ENCODE measurements around the gene CLDN15. TPM values are rescaled to one million over a fixed set of nuclear protein-coding genes. Genes with fewer than 3 reads are reported as not detected.
"Not testable (repeated sequence)": the region's sequence is repeated elsewhere in the genome, so short reads cannot be mapped to it uniquely, and the experiment has no call there.

The CLDN15 gene
- total RNA-seq, 2 donors from 2014 or later, result 7.4 to 15.4 TPM

- H3K36me3 ChIP-seq, result peaks cover 16% of the 10 kb centered on the region
- DNase-seq (ENCODE audit: low spot score) (no peak), ATAC-seq (ENCODE audit: insufficient number of reproducible peaks, low FRiP score, low read depth) (no peak)
- peaks cover 9% of the 10 kb centered on the region for H3K27me3 ChIP-seq (replicated peaks; ENCODE audit: insufficient read depth)
- no peak overlapping the region for H3K4me3 ChIP-seq
- no peak for TF ChIP-seq CTCF (IDR thresholded peaks at IDR 0.05)
- no peaks in the 10 kb centered on the region for H3K9me3 ChIP-seq
- H3K27ac ChIP-seq, result no peak overlapping the region
- H3K4me1 ChIP-seq (ENCODE audit: control insufficient read depth in 1 of 2, low read depth in 2 of 2), result peaks cover 5 to 9% of the 10 kb centered on the region in 2 donors
Observed at GRCh38 chr7:101205901-101206664, 31.5 kb downstream of the CLDN15 start.

- ATAC-seq (ENCODE audit: insufficient number of reproducible peaks, low FRiP score, low read depth); H3K27me3 ChIP-seq (replicated peaks; ENCODE audit: insufficient read depth): not testable (repeated sequence)
Observed at GRCh38 chr7:101203740-101204738, 33.6 kb downstream of the CLDN15 start.

GRCh38 chr7:101202603-101202918 is 35.0 kb downstream of the CLDN15 start:
- DNase-seq (ENCODE audit: low spot score) (no peak), ATAC-seq (ENCODE audit: insufficient number of reproducible peaks, low FRiP score, low read depth) (no peak)
- Histone ChIP-seq H3K27ac (no peak overlapping the region), H3K27me3 (replicated peaks; ENCODE audit: insufficient read depth) (peaks cover 9% of the 10 kb centered on the region), H3K36me3 (no peaks in the 10 kb centered on the region), H3K9me3 (no peaks in the 10 kb centered on the region), H3K4me1 (ENCODE audit: control insufficient read depth in 1 of 2, low read depth in 2 of 2) (peaks cover 5 to 9% of the 10 kb centered on the region in 2 donors), H3K4me3 (no peak overlapping the region)
- no peak for TF ChIP-seq CTCF (IDR thresholded peaks at IDR 0.05)

More at GRCh38 chr7:101203740-101204738, 33.6 kb downstream of the CLDN15 start:
- not testable (repeated sequence) for H3K4me3 ChIP-seq; H3K9me3 ChIP-seq; DNase-seq (ENCODE audit: low spot score); H3K27ac ChIP-seq; H3K36me3 ChIP-seq; H3K4me1 ChIP-seq (ENCODE audit: control insufficient read depth in 1 of 2, low read depth in 2 of 2)

GRCh38 chr7:101201695-101202602 is 35.7 kb downstream of the CLDN15 start:
- no peak for TF ChIP-seq CTCF (IDR thresholded peaks at IDR 0.05)
- peak overlapping the region; percentile 51 for H3K4me3 ChIP-seq
- DNase-seq (ENCODE audit: low spot score), result no peak

GRCh38 chr7:101200862-101201599 is 36.6 kb downstream of the CLDN15 start, which contains the start of gene MOGAT3:
TSS of gene MOGAT3 (minus strand) at chr7:101201036. CDS start at chr7:101200854, 182 bp downstream.
- Histone ChIP-seq H3K27ac (no peak within 1 kb of the TSS), H3K36me3 (no peaks in the 10 kb centered on the region), H3K4me3 (peak within 1 kb of the TSS; percentile 51), H3K4me1 (ENCODE audit: control insufficient read depth in 1 of 2, low read depth in 2 of 2) (peaks cover 5 to 9% of the 10 kb centered on the region in 2 donors), H3K27me3 (replicated peaks; ENCODE audit: insufficient read depth) (peaks cover 9% of the 10 kb centered on the region), H3K9me3 (no peaks in the 10 kb centered on the region)
- DNase-seq (ENCODE audit: low spot score) (no peak), ATAC-seq (ENCODE audit: insufficient number of reproducible peaks, low FRiP score, low read depth) (no peak)
- TF ChIP-seq CTCF (IDR thresholded peaks at IDR 0.05), result no peak

More at GRCh38 chr7:101201695-101202602, 35.7 kb downstream of the CLDN15 start:
- Histone ChIP-seq H3K27me3 (replicated peaks; ENCODE audit: insufficient read depth) (peaks cover 9% of the 10 kb centered on the region), H3K9me3 (no peaks in the 10 kb centered on the region), H3K36me3 (no peaks in the 10 kb centered on the region), H3K27ac (no peak overlapping the region), H3K4me1 (ENCODE audit: control insufficient read depth in 1 of 2, low read depth in 2 of 2) (peaks cover 5 to 9% of the 10 kb centered on the region in 2 donors)
- ATAC-seq (ENCODE audit: insufficient number of reproducible peaks, low FRiP score, low read depth), result no peak
